K562 (cell line): Measurements from ENCODE around the gene ACTL8. TPM values are rescaled to one million over a fixed set of nuclear protein-coding genes. Genes with fewer than 3 reads are reported as not detected.

Experiments used
- ATAC-seq: fragments of 200-7000 bp; cut with Tn5 transposase; 3 replicates; pipeline ENCODE4 v1.9.1; 2020; ENCODE audit warnings: moderate library complexity
- BruUV-seq: library from RNA; stranded (reverse); fragments of 400-500 nt; replicated peaks from 2 replicates; lab custom pipeline; 2021; lab: Mats Ljungman, UMichigan
- CTCF ChIA-PET: fragments of 300-600 bp; formaldehyde crosslinking; extraction: SDS; loops from one replicate; lab custom pipeline; 2021; ENCODE audit warnings: low intra/inter-chr PET ratio; lab: Yijun Ruan, JAX
- POLR2A ChIA-PET: fragments of 300-600, 350-650 bp; sonication (Branson Sonifier 250); formaldehyde crosslinking; extraction: SDS; loops from one replicate; lab custom pipeline; 2021; ENCODE audit warnings: antibody characterized with exemption, inconsistent platforms; lab: Yijun Ruan, JAX
- DNase-seq, 4 experiments: peaks; one replicate each; pipeline versions ENCODE4 v3.0.0 to v3.0.0-alpha.2; 2011 to 2018; ENCODE audit warnings: low spot score in 3 of 4, mixed read lengths in 3 of 4; ENCODE audit errors: extremely low read depth in 1 of 4
- FAIRE-seq: peaks from 2 replicates; lab custom pipeline; 2011; peaks lifted over from hg19 to GRCh38; lab: Jason Lieb, UNC
- H2AFZ ChIP-seq: 2 replicates; pipeline ENCODE4 v1.6.0; 2011; ENCODE audit warnings: low read depth, low read length, control low read depth, inconsistent platforms
- H3K27ac ChIP-seq: fragments of 200-600 bp; 3 replicates; pipeline ENCODE4 v1.8.0; 2011; ENCODE audit warnings: low read depth, mild to moderate bottlenecking, control low read depth, inconsistent platforms, low read length, moderate library complexity, mixed read lengths; ENCODE audit errors: extremely low read depth
- H3K27me3 ChIP-seq, 2 experiments: fragments of 300-600 bp in 1 of 2; 2 replicates in 1 of 2; 3 replicates in 1 of 2; pipeline versions ENCODE4 v1.6.0 to v1.8.0; 2011; ENCODE audit warnings: inconsistent platforms in 2 of 2, low read length in 2 of 2, mild to moderate bottlenecking in 1 of 2, mixed read lengths in 1 of 2, moderate library complexity in 1 of 2; ENCODE audit not compliant: control insufficient read depth in 2 of 2, insufficient read depth in 2 of 2
- H3K36me3 ChIP-seq: fragments of 300-600 bp; 3 replicates; pipeline ENCODE4 v1.8.0; 2011; ENCODE audit warnings: mild to moderate bottlenecking, low read length, inconsistent platforms; ENCODE audit not compliant: control insufficient read depth, insufficient read depth
- H3K4me1 ChIP-seq, 2 experiments: fragments of 200-600 bp in 1 of 2; replicated peaks in 1 of 2; 2 replicates in 1 of 2; 3 replicates in 1 of 2; pipeline versions ENCODE4 v1.5.1 to v1.8.0; 2011; ENCODE audit warnings: inconsistent platforms in 2 of 2, low read length in 2 of 2, mild to moderate bottlenecking in 1 of 2, mixed read lengths in 1 of 2, moderate library complexity in 1 of 2; ENCODE audit not compliant: control insufficient read depth in 2 of 2, insufficient read depth in 2 of 2
- H3K4me2 ChIP-seq: 2 replicates; pipeline ENCODE4 v1.6.1; 2011; ENCODE audit warnings: low read length, control low read depth, inconsistent platforms, mixed read lengths; ENCODE audit not compliant: insufficient read depth
- H3K4me3 ChIP-seq: fragments of 200-600 bp; sonication (generic), shearing (Covaris generic); 2 replicates; pipeline ENCODE4 v1.5.1; 2016; ENCODE audit warnings: control low read depth, inconsistent platforms
- H3K79me2 ChIP-seq: fragments of 200-600 bp; 3 replicates; pipeline ENCODE4 v1.8.0; 2011; ENCODE audit warnings: low read length, inconsistent platforms; ENCODE audit not compliant: control insufficient read depth, insufficient read depth
- H3K9ac ChIP-seq, 2 experiments: 2 replicates each; pipeline versions ENCODE4 v1.6.0 to v1.6.1; 2011; ENCODE audit warnings: low read depth in 2 of 2, low read length in 2 of 2, control low read depth in 1 of 2, inconsistent platforms in 1 of 2, mild to moderate bottlenecking in 1 of 2, mixed read lengths in 1 of 2; ENCODE audit not compliant: insufficient read depth in 1 of 2
- H3K9me1 ChIP-seq: one replicate; pipeline ENCODE4 v1.6.0; 2011; ENCODE audit warnings: inconsistent platforms, mild to moderate bottlenecking, low read length, moderate library complexity; ENCODE audit not compliant: control insufficient read depth, insufficient read depth
- H3K9me3 ChIP-seq: replicated peaks from 2 replicates; pipeline ENCODE4 v1.5.1; 2011; ENCODE audit warnings: low read depth, low read length, inconsistent platforms; ENCODE audit not compliant: control insufficient read depth, insufficient read depth
- H4K20me1 ChIP-seq: replicated peaks from 2 replicates; pipeline ENCODE4 v1.6.1; 2011; ENCODE audit warnings: low read length, inconsistent platforms, mixed read lengths; ENCODE audit not compliant: control insufficient read depth, insufficient read depth
- ETV1 ChIP-seq: fragments of 450-650 bp; conservative IDR thresholded peaks from 2 replicates; pipeline ENCODE4 v1.6.1; 2016; ENCODE audit warnings: missing genetic modification characterization, control low read depth, low read depth, missing compliant biosample characterization
- HNRNPH1 ChIP-seq: fragments of 200-400 bp; formaldehyde crosslinking; optimal IDR thresholded peaks from 2 replicates; pipeline ENCODE3; 2017; ENCODE audit warnings: low read depth, mild to moderate bottlenecking, low read length, moderate library complexity
- JUNB ChIP-seq: fragments of 450-650 bp; formaldehyde crosslinking; conservative IDR thresholded peaks from 2 replicates; pipeline ENCODE4 v1.4.0; 2020; ENCODE audit warnings: mild to moderate bottlenecking
- RAD51 ChIP-seq: fragments of 450-650 bp; IDR thresholded peaks from 2 replicates; pipeline ENCODE4 v1.7.1; 2016; ENCODE audit warnings: low read depth, mild to moderate bottlenecking, borderline replicate concordance
- RBM25 ChIP-seq: fragments of 200-400 bp; formaldehyde crosslinking; IDR thresholded peaks from 2 replicates; pipeline ENCODE4 v1.6.1; 2018; ENCODE audit warnings: low read length, low read depth, moderate library complexity; ENCODE audit not compliant: severe bottlenecking
- SIX5 ChIP-seq, 2 experiments: IDR thresholded peaks; 2 replicates each; pipeline ENCODE4 v1.6.1; 2011; ENCODE audit warnings: low read length in 2 of 2, borderline replicate concordance in 1 of 2, low read depth in 1 of 2, mild to moderate bottlenecking in 1 of 2, moderate library complexity in 1 of 2; ENCODE audit not compliant: insufficient read depth in 1 of 2
- VEZF1 ChIP-seq: fragments of 200-800 bp; sonication (Bioruptor generic); IDR thresholded peaks from 2 replicates; pipeline ENCODE4 v1.6.1; 2017; ENCODE audit warnings: missing genetic modification characterization, missing compliant biosample characterization
- ZNF740 ChIP-seq, 3 experiments: fragments of 200-800 bp in 1 of 3; sonication (Bioruptor generic) in 1 of 3; sonication (generic) in 1 of 3; formaldehyde crosslinking in 1 of 3; IDR thresholded peaks; 2 replicates each; pipeline versions ENCODE4 v1.6.1 to v1.8.0; 2016 to 2022; ENCODE audit warnings: mild to moderate bottlenecking in 2 of 3, missing compliant biosample characterization in 2 of 3, missing genetic modification characterization in 2 of 3, missing genetic modification reagents in 1 of 3
- WGBS: fragments of 100-300 bp; shearing (Covaris generic); methylation state at CpG from one replicate; pipeline ENCODE4 v1.1.6; 2016; ENCODE audit warnings: low coverage, mixed read lengths; ENCODE audit not compliant: insufficient coverage; ENCODE audit errors: missing lambda C conversion rate; 5-methylcytosine and 5-hydroxymethylcytosine counted together
- in situ Hi-C: fragments of 300-500 bp; cut with MboI; formaldehyde crosslinking; loops from 4 replicates; pipeline ENCODE4 v1.15.0; 2018; ENCODE audit warnings: inconsistent platforms, mixed read lengths
- intact Hi-C: fragments of 100-400 bp; cut with micrococcal nuclease; formaldehyde crosslinking; loops from 2 replicates; pipeline ENCODE4 v1.14.2; 2022
- polyA plus RNA-seq, 8 experiments: library from polyadenylated mRNA; depleted of rRNA in 4 of 8; stranded (reverse) in 5 of 8; unstranded in 3 of 8; fragments of >200 nt; fragmentation: Nextera tagmentation in 2 of 8; fragmentation: Illumina TruSeq in 1 of 8; extraction: Ambion mirVana in 2 of 8; extraction: Trizol in 1 of 8; gene quantifications; 2 replicates each; pipeline versions ENCODE4 v1.2.1 to v1.2.3, GENCODE V29; 2011 to 2014; ENCODE audit warnings: inconsistent platforms in 1 of 8, missing spikeins in 1 of 8
- total RNA-seq, 7 experiments: library from RNA; depleted of rRNA in 6 of 7; stranded (reverse); fragments of >200 nt in 6 of 7; fragmentation: Illumina TruSeq in 2 of 7; extraction: Trizol in 2 of 7; gene quantifications; 2 replicates each; pipeline versions ENCODE4 v1.2.1 to v1.2.3, GENCODE V29; 2011 to 2021; ENCODE audit warnings: low replicate concordance in 1 of 7

The ACTL8 gene
- total and polyA plus RNA-seq, 9 of the 15 experiments (the other 6 are each of a cell fraction or from before 2014, with no cell fraction given), result 0.30 to 3.3 (median 1.6) TPM

- ChIA-PET CTCF (interaction anchor here (1.1 kb wide), 2 partner anchors 164 to 171 kb away, joined by 3 to 6 read pairs; no protein-coding TSS in a partner anchor), POLR2A (interaction anchor here (0.6 kb wide), 1 partner anchor 1274 kb away, joined by 3 read pairs; no protein-coding TSS in a partner anchor)
- intact Hi-C loops (loop anchor here (5.0 kb wide), 1 partner anchor 163 kb away; no protein-coding TSS in a partner anchor), in situ Hi-C loops (loop anchor here (10.0 kb wide), 1 partner anchor 161 kb away; no protein-coding TSS in a partner anchor)
- Histone ChIP-seq H3K4me1 (peaks cover 0 to 7% of the 10 kb centered on the region in 2 experiments; a peak in 1 of 5 replicates), H3K4me2 (no peak overlapping the region), H3K4me3 (no peak overlapping the region), H3K9me3 (no peaks in the 10 kb centered on the region), H3K9me1 (no peaks in the 10 kb centered on the region), H3K27ac (no peak overlapping the region), H3K9ac (no peak overlapping the region), H3K36me3 (no peaks in the 10 kb centered on the region), H4K20me1 (0 out of 2 replicates have a peak, but pooled peaks cover 8% of the 10 kb centered on the region), H2AFZ (no peak overlapping the region), H3K79me2 (no peaks in the 10 kb centered on the region), H3K27me3 (peaks cover 7 to 19% of the 10 kb centered on the region in 2 experiments; a peak in 4 of 5 replicates)
- ATAC-seq (no peak), FAIRE-seq (no peak), DNase-seq (no peak)
- TF ChIP-seq HNRNPH1, result no peak
- TF ChIP-seq ZNF740 (CRISPR knock-in tag; IDR thresholded peaks at IDR 0.05), result no peak
- no peak for TF ChIP-seq ZNF740 (tag; IDR thresholded peaks at IDR 0.05)
- TF ChIP-seq VEZF1 (CRISPR knock-in tag), result no peak
- no peak for TF ChIP-seq ETV1
- no peak for TF ChIP-seq JUNB (CRISPR knock-in tag)
- no peak for TF ChIP-seq RBM25
- TF ChIP-seq RAD51, result no peak
- no peak for TF ChIP-seq SIX5 (IDR thresholded peaks at IDR 0.05; ENCODE audit: borderline replicate concordance in 1 of 2, insufficient read depth in 1 of 2, low read depth in 1 of 2, low read length in 2 of 2)
- 8% methylated on average over 33 of the region's 33 CpGs for WGBS
- no TSS peak for BruUV-seq
These were observed 70.4 kb downstream of the ACTL8 start for GRCh38 chr1:17825273-17826164.
